ENCODE results near the gene DMBT1.

The DMBT1 gene

DNA sequence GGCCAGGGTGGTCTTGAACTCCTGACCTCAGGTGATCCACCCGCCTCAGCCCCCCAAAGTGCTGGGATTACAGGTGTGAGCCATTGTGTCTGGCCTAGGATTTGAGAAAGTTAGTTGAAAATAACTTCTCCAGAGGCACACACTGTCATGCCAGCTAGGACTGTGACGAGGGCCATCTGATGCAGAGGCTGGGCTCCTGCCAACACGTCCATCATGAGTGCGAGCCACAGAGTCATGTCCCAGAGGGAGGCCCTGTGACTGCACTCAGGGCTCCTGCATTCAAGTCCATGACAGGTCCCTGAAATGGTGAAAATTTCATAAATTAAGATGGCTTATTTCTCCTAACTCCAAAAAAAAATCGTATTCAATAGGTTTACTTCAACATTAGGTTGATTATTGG, 122.0 kb downstream of the DMBT1 start:
- DNase-seq, result no peak

DNA sequence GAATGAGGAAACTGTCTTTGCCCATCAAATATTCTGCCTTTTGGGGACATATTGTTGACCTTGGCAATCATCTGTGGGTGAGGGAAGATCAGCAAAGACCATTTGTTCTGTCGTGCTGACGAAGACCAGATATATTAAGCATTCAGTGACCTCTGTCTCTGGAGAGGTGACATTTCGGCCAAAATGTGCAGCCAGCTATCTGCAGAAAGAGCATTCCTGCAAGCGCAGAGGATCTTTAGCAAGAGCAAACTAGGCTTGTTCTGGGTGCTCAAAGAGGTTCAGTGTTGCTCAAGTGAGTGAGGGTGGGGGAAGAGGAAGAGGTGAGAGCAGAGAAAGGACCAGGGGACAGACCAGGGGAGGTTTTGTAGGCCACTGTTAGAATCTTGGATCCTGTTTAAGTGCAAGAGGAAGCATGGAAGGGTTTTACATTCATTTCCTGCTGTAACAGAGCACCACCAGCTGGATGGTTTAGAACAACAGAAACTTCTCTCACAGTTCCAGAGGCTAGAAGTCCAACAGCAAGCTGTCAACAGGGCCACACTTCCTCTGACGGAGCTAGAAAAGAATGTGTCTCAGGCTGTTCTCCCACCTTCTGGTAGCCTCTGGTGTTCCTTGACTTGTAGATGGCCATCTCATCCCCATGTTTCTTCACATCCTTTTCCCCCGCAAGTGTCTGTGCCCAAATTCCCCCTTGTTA, 127.9 kb downstream of the DMBT1 start:
- DNase-seq, result no peak

DNA sequence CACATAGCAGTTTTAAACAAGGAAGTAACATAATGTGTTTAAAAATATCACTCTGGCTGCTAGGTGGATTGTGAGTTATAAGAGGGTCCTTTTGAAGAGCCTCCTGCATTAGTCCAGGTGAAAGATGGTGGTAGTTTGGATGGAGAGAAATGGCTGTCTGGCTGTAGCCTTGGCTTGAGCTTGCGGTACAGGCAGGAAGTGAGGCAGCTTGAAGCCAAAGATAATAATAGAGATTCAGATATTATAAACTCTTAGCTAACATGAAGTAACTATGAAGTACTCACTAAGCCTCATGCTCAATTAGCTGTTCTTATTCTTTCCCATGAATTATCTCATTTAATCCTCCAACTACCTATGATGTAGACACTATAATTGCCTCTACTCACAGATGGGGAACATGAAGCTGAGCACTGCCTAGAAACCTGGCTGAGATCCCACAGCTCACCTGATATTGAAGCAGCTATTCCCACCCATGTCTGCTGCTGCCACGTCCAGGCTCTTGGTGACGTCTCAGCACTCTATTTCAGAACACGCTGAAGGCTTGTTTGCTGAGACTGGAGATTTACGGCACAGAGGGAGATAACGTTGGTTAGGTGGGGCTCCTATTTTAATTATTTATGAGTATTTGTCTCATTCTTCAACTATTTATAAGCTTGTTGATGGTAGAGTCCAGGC, 128.7 kb downstream of the DMBT1 start:
- no peak for DNase-seq

DNA sequence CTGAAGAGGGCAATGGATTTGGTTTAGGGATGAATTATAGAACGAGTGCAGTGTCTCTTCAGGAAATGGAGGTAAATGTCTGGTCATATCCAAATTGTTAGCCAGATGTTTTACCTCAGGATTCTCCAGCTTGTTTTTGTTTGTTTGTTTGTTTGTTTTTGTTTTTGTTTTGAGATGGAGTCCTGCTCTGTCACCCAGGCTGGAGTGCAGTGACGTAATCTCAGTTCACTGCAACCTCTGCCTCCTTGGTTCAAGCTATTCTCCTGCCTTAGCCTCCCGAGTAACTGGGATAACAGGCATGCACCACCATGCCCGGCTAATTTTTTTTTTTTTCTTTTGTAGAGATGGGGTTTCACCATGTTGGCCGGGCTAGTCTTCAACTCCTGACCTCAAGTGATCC, 132.2 kb downstream of the DMBT1 start:
- DNase-seq, result no peak
